OCI-LY3 (cell line): ENCODE results near the gene ADRA2B.

Experiments used
- EZH2phosphoT487 ChIP-seq: fragments of 200-600 bp; shearing (Covaris generic); IDR thresholded peaks from 2 replicates; pipeline ENCODE4 v1.6.1; 2018; ENCODE audit warnings: antibody characterized with exemption, mixed run types, low read depth
- TF ChIP-seq, protein P1 (sequence below): fragments of 200-600, 300-600 bp; sonication (generic); IDR thresholded peaks from 2 replicates; pipeline ENCODE4 v1.5.1; 2014; ENCODE audit warnings: antibody characterized with exemption, low read length, low read depth

DNA sequence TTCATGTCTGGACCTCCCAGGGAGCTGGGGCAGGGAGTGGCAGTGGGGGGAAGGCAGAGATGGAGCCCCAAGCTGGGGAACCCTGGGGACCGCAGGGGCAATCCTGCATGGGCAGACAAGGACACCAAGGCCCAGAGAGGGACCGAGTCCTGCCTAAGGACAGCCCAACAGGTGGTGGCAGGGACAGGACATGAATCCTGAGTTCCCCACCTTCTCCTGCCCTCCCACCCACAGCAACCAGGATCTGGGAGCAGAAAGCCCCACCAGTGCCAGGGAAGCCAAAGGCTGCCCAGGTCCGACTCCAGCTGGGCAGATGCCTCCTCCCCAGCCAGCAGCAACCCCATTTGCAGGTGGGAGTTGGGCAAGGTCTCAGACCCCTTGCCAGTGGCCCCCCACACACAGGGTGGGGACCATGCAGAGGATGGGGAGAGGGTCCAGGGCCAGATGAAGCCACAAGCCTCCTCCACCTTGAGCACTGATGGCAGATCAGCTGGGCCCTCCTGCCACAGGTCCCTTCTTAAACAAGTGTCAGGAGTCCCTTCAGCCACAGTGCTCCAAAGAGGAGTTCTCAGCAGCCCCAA is 6.3 kb downstream of the ADRA2B start:
- TF ChIP-seq, protein P1, sequence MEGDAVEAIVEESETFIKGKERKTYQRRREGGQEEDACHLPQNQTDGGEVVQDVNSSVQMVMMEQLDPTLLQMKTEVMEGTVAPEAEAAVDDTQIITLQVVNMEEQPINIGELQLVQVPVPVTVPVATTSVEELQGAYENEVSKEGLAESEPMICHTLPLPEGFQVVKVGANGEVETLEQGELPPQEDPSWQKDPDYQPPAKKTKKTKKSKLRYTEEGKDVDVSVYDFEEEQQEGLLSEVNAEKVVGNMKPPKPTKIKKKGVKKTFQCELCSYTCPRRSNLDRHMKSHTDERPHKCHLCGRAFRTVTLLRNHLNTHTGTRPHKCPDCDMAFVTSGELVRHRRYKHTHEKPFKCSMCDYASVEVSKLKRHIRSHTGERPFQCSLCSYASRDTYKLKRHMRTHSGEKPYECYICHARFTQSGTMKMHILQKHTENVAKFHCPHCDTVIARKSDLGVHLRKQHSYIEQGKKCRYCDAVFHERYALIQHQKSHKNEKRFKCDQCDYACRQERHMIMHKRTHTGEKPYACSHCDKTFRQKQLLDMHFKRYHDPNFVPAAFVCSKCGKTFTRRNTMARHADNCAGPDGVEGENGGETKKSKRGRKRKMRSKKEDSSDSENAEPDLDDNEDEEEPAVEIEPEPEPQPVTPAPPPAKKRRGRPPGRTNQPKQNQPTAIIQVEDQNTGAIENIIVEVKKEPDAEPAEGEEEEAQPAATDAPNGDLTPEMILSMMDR = no peak
- TF ChIP-seq EZH2phosphoT487 = no peak
